HG03159 (cell line): ENCODE results near the gene GNB1L.

Source experiments
- ATAC-seq: cut with Tn5 transposase; IDR thresholded peaks from one replicate; pipeline ENCODE4 v1.9.1; 2021; ENCODE audit warnings: mild to moderate bottlenecking, moderate library complexity; ENCODE audit not compliant: unreplicated experiment

GNB1L gene

GRCh38 chr22:19811811-19812771 is 42.6 kb downstream of the GNB1L start:
- no peak for ATAC-seq

DNA sequence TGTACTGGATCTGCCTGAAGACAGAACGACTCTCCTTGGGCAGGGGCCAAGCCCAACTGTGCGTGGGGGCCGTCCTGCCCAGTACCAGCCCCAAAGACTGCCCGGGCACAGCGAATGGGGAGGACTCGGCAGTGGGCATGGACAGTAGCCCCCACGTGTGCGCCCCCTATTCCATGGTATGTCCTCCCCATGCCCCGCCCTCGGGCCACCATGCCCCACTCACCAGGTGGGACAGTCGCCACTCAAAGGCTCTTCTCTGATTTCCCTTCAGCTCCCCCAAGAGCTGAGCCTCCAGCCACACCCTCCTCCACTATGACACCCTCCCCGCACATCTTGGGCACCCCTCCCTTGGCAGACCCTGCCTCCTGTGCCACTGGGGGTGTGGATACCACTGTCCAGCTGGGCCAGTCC is 43.5 kb downstream of the GNB1L start:
- ATAC-seq: no peak

- no peak for ATAC-seq
Observed at GRCh38 chr22:19810381-19811201, 44.1 kb downstream of the GNB1L start.

DNA sequence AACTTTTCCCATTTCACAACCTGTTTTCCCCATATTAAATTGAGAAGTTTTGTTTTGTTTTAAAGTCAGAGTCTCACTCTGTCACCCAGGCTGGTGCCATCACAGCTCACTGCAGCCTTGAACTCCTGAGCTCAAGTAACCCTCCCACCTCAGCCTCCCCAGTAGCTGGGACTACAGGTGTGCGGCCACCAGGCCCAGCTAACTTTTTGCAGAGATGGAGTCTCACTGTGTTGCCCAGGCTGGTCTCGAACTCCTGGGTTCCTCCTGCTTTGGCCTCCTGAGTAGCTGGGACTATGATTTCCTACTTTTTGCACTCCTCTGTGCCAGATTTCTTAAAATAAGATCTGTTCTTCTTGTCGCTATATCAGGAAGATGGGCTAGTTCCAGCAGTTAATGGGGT is 44.9 kb downstream of the GNB1L start:
- no peak for ATAC-seq

DNA sequence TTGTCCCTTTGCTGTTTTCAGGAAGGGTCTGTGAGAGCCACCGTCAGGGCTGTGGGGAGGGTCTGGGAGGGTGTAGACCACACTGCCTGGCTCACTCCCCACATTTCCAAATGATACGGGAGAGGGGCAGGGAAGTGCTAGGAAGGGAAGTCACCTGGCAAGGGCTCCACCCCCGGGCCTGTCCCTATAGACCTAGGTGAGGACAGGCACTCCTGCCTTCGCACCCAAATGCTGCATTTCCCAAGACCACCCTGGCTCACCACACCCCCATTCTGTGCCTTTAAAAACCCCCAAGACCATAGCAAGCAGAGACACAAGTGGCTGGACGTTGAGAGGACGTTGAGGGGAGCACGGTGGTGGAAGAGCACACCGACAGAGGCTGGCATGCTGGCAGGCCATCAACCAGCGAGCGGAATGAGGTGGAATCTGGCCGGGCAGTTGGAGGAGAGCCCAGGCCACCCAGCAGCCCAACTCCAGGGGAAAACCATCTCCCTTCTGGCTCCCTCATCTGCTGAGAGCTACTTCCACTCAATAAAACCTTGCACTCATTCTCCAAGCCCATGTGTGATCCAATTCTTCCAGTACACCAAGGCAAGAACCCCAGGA is 45.7 kb downstream of the GNB1L start:
- no peak for ATAC-seq

DNA sequence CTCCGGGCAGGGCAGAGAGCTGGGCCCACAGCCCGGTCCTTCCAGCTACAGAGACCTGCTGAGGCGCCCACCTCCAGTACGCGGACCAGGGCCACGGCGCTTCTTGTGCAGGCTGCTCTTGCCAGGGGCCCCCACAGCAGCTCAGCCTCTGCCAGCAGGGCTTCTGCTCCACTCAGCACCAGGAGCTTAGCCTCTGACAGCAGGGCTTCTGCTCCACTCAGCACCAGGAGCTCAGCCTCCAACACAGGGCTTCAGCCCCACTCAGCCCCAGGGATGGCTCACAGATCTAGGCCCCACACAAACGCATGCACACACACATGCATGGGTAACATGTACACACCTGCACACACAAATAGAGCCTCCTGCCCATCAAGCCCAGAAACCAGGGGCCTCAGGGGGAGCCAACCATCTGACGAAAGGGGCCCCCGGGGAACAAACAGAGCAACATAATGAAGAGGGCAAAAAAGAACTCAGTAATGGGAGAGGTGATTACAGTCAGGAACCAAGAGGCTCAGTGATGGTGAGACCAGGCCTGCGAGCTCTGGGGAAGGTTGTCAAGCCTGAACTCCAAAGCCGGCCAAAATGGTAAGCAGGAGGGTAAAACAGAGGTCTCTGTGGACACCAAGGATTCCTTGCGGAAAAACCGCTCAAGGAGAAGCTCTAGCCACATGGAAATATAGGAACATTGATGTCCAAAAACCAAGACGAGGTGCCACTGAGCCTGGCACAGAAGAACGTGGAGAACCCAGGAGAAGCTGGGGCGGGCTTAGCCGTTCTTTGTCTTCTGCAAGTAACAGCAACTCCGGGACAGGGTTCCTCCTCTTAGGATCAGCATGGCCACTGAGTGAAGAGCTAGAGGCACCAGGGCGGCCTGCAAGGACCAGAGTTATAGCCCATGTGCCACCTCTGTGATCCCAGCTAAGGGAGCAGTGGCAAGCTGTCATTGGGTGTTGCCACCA is 46.5 kb downstream of the GNB1L start:
- ATAC-seq: no peak

DNA sequence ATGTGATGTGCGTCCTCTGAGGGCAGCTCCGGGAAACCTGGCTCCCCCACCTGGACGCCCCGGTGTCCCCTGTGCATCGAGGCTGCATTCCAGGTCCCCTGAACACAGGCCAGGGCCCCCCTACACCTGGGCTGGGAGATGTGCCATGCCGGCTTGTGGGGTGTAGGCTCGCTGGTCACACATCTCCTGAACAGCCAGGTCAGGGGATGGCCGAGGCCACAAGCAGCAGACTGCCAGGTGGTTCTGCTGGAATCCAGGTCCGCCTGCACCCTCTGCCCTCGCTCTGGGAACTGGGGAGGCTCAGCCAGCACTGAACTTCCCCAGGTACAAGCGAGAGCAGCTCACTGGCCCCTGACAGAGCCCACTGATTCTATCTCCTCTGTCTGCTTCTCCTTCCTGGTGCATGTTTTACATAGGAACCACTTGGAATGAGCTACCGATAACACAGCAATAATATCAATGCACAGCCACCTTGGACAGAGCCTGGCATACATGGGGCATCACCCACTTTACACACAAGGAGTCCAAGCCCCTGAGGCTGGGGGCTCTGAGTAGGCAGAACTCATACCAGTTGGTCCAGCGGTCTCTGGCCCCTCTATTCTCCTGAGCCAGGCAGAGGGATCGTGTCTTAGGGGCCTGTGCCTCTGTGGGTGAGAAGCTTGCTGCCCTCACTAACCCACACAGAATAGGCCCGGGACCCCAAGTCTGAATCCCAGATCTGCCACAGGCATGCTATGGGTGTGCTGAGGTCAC is 47.3 kb downstream of the GNB1L start:
- no peak for ATAC-seq

- ATAC-seq: no peak
Observed at GRCh38 chr22:19806213-19807160, 48.2 kb downstream of the GNB1L start.

- no peak for ATAC-seq
Observed at GRCh38 chr22:19805821-19806212, 48.9 kb downstream of the GNB1L start.

DNA sequence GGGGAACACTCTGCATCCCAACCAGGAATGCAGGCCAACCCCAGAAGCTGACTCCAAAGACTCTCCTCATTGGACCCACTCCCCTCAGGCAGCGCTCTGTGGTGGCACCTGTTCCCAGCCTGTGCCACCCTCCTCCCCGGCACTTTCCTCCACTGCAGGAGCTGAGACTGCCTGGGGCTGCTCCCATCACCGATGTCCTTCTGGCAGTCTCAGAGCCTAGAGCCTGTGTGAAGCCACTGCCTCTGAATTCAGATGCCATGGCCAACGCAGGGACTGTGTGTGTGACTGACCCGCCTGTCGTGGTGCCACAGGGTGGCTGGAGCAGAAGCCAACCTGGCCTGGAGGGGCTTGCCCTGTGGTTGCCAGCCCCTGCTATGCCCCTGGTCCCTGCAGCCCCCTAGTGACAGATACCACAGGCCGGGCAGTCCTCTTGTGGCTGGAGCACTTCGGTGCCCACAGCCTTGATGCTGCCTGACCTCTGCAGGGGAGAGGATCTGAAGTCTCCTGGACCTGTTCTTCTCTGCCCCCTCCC is 50.9 kb downstream of the GNB1L start:
- ATAC-seq: no peak

DNA sequence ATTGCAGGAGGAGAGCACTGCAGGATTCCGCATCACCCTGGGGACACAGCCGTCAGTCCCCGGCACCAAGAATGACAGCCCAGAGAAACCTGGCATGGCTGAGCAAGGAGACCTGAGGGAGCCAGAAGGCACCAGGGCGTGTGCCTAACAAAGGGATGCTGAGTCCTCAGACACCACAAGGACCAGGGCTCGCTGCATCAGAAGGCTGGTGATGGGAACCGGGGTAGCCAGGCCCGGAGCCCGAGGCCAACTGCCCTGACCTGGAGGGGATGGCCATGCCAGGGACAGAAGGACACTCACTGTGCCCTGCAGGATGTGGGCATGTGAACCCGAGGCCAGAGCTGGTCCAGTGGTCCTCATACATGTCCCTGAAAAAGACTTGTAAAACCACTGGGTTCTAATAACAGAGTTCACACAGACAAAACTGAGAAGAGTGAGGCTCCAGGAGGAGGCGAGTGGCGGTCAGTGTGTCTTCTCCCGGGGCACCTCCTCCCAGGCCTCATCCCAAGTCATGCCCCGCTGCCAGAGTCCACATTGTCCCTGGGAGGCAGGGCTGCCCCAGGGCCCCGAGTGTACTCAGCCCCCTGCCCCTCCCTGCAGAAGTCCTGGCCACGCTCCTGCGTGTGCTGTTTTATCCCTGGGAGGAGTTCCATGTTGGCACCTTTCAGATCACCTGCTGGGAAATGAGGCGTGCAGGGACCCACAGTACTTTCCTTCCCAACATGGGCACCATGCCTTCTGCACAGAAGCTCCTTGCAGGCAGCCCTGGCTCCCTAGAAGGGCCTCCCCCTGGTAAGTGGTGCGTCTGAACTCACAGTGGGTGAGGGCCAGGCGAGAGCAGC is 51.6 kb downstream of the GNB1L start:
- ATAC-seq: no peak

GRCh38 chr22:19802001-19802893 is 52.4 kb downstream of the GNB1L start:
- no peak for ATAC-seq

DNA sequence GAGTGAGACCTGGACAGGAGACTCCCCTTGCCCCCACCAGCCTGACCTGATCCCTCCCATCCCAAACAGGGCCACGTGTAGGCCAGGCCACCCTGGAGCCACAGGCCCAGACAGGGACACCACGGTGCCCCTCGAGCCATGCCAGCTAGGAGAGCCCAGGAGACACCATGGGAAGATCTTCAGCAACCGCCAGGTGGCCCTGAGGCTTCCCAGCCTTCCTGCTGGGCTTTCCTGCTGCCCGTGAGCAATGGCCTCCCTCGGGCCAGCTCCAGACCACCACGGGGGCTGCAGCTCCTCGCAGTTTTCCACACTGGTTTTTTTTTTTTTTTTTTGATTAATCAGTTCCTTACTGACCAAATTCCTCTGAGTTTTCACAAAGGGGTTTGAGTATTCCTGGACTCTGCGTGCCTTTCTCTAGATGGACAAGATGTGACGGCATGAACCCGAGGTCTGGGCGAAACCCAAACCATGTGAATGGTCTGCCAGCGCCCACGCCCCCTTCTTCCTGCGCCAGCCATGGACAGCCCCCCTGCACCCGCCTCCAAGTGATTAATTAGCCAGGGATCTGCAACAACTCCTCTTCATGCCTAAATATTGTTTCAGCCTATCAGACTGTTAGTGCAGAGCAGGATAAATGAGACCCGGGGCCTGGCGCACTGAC is 53.2 kb downstream of the GNB1L start:
- no peak for ATAC-seq

DNA sequence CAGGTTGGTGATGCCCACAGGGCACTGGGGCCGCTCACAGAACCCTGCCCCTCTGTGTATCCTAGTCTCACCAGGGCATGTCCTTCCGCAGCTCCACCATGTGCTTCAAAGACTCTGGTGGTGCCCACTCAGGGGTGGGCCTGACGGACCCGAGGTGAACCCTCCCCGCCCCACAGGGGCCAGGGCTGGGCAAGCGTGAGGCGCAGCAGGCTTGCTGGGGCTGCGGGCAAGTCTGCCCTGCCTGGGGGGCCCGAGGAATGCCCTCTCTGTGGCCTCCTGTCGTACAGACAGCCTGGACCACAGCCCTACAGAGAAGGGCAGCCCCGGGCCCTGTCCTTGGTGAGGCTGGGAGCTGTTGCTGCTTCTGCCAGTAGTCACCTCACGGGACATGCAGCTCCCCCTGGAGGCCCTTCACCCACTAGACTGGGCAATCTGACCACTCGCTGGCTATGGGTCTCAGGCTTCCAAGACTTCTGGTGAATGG is 53.9 kb downstream of the GNB1L start:
- no peak for ATAC-seq

DNA sequence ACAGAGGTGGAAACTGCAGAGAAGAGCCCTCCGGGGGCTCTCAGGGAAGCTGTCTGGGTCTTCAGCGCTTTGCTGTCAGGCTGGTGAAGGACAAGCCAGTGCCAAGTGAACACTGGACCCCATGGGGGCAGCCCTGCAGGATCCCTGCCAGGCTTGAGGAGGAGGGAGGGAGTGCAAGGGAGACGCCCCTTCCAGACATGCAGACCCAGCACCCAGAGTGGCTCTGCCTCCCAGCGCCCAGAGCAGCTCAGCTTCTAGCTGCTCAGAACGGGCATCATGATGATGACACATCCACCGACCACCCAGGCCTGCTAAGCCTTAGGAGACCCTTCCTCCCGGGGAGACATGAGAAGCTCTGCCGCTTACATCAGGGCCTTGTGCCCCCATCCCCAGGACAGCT is 54.4 kb downstream of the GNB1L start:
- no peak for ATAC-seq
